IPS-NIHi7 (cell line): ENCODE measurements around the gene MRPL12.
A peak's percentile ranks its signal among the peaks of the same experiment; 100 is the strongest.

Source experiments
- DNase-seq: peaks from one replicate; pipeline ENCODE4 v3.0.0; 2012; ENCODE audit warnings: mixed read lengths; ENCODE audit errors: extremely low spot score

MRPL12 gene

GRCh38 chr17:81682565-81683207 lies 20.5 kb upstream of the MRPL12 start:
- no peak for DNase-seq

DNA sequence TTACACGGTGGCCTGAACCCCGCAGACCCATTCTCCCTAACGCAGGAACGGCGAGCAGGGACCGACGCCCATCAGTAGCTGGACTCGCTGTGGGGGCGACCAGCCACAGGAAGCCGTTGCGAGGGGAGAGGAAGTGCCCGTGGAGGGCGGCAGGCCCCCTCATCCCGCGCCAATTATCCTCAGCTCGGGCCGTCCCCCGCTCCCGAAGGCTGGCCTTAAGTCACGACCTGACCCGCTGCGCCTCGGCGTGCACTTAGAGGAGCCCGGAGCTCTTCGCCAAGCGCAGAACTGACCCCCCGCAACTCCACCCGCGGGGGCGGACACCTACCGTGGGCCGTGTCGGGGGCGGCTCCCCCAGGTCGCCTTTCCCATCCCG lies 20.0 kb upstream of the MRPL12 start:
- DNase-seq: no peak

DNA sequence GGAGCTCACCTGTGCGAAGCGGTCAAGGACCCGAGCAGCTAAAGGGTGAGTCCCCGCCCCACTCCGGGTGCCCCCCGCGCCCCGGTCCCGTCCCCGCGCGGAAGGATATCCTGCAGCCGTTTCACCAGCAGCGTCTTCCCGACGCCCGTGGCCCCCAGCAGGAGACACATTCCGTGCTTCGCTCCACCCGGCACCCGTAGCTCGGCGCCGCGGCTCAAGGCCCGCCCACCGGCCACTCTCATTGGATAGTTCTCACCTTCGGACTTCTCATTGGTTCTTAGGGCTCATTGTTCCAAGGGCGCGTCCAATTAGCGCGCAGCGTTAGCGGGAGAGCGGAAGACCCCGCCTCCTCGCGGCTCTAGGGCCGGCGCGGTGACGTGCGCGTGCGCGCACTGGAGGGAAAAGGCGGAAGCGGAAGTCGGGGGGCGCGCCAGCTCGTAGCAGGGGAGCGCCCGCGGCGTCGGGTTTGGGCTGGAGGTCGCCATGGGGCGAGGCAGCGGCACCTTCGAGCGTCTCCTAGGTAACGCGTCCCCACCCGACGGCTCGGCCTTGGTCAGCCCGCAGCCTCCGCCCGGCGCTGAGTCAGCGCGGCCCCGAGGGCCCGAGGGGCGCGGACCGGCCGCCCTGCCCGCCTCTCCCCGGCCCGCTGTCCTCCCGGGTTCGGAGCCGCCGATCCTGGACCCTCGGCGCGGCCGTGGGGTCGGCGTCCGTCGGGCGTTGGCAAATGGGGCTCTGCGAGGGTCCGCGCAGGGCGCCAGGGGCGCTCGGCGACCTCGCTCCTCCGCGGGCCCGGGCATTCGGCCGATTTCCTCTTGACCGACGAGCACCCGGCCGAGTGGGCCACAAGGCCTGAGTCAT lies 19.4 kb upstream of the MRPL12 start, which contains the start of the genes ARL16 and HGS:
Gene ARL16, minus strand, starts transcription at position 214 of the 858 bp plus-strand sequence. Its CDS starts 44 bp downstream, at position 170.
Gene HGS, plus strand, starts transcription at position 428 of the 858 bp plus-strand sequence. Its CDS starts 56 bp downstream, at position 484.
- peak; percentile 100 for DNase-seq

DNA sequence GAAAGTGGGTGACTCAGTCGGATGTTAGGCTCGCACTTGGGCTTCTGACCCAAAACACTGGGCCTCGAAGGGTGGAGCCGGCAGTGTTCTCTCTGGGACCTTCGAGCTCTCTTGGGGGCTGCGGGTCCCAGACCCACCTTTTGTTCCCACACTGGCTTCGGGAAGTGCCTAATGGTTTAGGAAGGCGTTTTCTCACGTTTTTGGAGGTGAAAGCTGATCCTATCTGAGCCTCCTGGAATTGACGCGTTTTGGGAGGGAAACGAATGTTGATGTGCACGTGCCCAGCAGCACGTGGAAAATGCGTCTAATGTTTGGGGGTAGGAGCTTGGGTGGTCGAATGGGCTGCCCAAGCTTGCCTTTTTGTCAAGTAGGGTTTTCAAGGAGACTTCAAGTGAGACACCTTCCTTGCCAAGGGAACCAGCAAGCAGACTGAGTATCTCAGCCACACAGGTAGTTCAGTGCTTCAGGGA lies 18.7 kb upstream of the MRPL12 start:
- no peak for DNase-seq

DNA sequence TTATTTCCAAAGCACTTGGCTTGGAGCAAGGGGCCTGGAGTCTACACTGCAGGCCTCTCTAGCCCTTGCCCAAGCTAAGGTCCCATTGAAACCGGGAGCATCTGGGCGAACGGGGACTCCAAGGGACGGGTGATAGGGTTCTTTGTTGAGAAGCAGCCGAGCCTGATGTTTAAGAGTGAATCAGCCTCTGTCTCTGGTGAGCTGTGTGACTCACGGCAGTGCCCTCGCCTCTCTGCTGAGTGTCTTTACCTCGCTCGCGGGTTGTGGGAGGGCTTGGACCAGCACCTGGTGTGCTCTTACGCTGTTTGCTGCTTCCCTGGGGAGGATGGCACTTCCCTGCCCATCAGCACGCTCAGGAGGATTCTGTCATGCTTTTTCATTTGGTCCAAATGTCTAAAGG lies 18.1 kb upstream of the MRPL12 start:
- DNase-seq: no peak

GRCh38 chr17:81686614-81687013 lies 16.6 kb upstream of the MRPL12 start:
- no peak for DNase-seq

DNA sequence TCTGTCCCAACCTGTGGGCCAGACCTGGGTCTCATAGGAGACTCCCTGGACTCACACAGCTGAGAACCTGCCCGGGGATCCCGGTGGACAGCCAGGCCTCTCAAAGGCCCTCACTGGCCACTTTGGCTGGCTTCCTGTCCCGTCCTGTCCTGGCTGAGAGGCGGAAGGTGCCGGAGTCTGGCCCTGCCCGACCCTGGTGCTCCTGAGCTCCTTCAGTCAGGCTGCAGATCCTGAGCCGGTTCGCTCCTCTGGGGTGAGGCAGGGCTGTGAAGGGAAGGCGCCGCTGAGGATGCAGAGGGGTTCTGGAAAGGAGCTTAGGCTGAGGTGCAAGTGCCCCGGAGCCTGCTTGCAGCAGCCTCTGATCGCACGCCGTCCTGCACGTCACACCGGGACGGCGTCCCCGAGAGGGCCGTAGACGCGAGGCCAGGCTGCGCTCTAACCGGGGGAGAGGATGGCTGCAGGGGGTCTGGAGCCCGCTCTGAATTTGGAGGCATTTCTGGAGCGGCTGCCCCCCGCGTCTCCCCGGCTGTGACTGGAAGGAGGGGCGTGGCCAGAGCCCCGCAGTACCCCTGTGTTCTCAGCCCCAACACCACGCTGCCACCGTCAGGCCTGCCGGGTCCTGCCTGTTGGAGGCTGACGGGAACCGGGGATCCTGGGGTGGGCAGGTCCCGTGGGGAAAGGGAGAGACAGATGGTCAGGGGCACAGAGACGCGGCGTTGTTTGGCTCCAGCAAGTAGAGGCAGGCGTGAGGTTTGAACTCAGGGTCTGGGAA lies 15.2 kb upstream of the MRPL12 start:
- DNase-seq: no peak

- no peak for DNase-seq
Measured at GRCh38 chr17:81688616-81689015, 14.6 kb upstream of the MRPL12 start.

GRCh38 chr17:81690066-81690465 lies 13.1 kb upstream of the MRPL12 start:
- DNase-seq: no peak

DNA sequence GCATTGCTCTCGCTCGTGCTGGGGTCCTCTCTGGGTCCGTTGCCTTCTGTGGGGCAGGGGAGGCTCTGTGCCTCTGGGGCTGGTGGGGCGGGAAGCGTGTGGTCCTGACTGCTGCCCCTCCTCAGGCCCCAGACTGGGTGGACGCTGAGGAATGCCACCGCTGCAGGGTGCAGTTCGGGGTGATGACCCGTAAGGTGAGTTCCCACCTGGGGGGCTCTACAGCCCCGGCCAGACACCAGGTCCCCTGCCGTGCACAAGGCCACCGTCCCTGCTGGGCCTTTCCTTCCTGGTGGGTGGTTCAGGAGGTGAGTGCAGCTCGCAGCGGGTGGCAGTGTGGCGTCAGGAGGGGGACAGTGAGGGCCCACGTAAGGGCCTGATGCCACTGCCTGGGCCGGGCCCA lies 12.6 kb upstream of the MRPL12 start:
- DNase-seq: no peak

DNA sequence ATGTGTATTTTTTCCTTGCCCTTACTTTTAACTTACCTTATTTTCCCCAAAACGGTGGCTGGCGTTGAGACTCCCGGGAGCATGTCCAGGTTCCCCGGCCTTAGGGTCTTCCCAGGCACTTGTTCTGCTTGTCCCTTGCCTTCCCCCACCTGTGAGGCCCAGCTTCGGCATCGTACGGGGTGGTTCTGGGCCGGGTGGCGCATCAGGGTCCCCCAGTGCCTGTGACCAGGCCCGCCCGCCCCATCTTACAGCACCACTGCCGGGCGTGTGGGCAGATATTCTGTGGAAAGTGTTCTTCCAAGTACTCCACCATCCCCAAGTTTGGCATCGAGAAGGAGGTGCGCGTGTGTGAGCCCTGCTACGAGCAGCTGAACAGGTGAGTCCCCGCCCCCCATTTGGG lies 12.0 kb upstream of the MRPL12 start:
- no peak for DNase-seq

DNA sequence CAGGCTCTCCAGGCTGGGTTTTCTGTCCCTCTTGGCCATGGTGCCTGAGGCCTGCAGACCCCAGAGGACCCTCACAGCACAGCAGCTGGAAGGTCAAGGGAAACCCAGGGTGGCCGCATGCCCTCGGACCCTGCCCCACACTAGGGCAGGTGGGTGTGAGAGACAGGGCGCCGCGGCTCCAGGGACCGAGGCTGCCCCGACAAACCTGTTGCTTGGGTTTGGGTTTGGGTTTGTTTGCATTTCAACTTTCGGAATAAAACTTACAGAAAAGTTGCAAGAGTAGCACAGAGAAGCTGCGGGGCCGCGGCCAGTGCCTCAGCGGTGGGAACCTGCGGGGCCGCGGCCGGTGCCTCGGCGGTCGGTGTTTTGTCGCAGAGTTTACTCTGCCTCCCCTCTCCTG lies 11.6 kb upstream of the MRPL12 start:
- DNase-seq: no peak

- DNase-seq: peak; percentile 62
Measured at GRCh38 chr17:81693509-81694210, 9.5 kb upstream of the MRPL12 start.

GRCh38 chr17:81694810-81695209 lies 8.4 kb upstream of the MRPL12 start:
- no peak for DNase-seq

DNA sequence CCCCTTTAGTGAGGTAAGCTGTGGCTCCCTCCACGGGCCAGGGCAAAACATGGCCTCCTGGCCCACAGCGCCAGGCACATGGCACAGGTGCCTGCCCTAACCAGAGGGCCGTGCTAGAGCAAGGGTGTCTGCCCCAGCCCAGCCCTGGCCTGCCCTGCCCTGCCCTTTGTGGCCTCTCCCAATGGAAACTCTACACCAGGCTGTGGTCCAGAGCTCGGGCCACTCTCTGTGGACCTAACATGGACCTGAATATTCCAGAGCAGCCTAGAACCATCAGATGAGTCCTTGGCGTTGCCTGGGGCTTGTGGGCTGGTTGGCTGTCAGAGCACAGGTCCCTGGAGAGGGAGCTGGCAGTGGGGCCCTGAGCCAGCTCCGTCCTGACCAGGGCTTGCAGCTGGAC lies 8.0 kb upstream of the MRPL12 start:
- DNase-seq: no peak

DNA sequence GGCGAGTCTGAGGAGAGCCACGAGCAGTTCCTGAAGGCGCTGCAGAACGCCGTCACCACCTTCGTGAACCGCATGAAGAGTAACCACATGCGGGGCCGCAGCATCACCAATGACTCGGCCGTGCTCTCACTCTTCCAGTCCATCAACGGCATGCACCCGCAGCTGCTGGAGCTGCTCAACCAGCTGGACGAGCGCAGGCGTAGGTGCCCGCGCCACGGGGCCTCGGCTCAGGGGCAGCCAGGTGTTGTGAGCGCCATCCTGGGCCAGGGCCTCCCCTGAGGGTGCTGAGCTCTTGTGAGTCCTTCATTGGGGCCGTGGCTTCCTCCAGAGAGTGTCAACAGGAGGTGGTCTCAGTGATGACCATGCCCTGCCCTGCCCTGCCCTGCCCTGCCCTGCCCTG lies 7.4 kb upstream of the MRPL12 start:
- DNase-seq: no peak

GRCh38 chr17:81696218-81696941 lies 6.8 kb upstream of the MRPL12 start:
- DNase-seq: no peak

GRCh38 chr17:81697261-81698044 lies 5.7 kb upstream of the MRPL12 start:
- no peak for DNase-seq

- no peak for DNase-seq
Measured at GRCh38 chr17:81700353-81701287, 2.5 kb upstream of the MRPL12 start.
